ENCODE results near the gene SOCS2.

Gene SOCS2

DNA sequence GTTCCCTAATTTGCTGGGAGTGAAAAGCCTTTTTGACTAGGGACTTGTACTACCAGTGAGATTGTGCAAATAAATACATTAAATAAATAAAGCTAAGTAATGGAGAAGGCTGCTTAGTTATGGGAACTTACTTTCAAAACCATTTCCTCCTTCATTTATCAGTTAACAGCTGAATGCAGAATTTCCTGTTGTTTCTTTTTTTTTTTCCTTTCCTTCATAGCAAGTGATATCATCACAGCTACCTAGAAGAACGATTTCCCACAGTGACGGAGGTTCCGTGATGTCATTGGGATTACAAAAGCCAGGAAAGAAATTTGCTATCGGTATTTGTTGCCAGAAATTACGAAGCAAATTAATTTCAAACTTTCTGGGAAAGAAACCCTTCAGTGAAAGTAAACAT is 42.1 kb upstream of the SOCS2 start (continued):
- TF ChIP-seq, protein P1, sequence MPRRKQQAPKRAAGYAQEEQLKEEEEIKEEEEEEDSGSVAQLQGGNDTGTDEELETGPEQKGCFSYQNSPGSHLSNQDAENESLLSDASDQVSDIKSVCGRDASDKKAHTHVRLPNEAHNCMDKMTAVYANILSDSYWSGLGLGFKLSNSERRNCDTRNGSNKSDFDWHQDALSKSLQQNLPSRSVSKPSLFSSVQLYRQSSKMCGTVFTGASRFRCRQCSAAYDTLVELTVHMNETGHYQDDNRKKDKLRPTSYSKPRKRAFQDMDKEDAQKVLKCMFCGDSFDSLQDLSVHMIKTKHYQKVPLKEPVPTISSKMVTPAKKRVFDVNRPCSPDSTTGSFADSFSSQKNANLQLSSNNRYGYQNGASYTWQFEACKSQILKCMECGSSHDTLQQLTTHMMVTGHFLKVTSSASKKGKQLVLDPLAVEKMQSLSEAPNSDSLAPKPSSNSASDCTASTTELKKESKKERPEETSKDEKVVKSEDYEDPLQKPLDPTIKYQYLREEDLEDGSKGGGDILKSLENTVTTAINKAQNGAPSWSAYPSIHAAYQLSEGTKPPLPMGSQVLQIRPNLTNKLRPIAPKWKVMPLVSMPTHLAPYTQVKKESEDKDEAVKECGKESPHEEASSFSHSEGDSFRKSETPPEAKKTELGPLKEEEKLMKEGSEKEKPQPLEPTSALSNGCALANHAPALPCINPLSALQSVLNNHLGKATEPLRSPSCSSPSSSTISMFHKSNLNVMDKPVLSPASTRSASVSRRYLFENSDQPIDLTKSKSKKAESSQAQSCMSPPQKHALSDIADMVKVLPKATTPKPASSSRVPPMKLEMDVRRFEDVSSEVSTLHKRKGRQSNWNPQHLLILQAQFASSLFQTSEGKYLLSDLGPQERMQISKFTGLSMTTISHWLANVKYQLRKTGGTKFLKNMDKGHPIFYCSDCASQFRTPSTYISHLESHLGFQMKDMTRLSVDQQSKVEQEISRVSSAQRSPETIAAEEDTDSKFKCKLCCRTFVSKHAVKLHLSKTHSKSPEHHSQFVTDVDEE (CRISPR knock-in tag; IDR thresholded peaks at IDR 0.05) = no peak
- TF ChIP-seq ZNF8 (CRISPR knock-in tag; IDR thresholded peaks at IDR 0.05) = no peak
- TF ChIP-seq, protein P2, sequence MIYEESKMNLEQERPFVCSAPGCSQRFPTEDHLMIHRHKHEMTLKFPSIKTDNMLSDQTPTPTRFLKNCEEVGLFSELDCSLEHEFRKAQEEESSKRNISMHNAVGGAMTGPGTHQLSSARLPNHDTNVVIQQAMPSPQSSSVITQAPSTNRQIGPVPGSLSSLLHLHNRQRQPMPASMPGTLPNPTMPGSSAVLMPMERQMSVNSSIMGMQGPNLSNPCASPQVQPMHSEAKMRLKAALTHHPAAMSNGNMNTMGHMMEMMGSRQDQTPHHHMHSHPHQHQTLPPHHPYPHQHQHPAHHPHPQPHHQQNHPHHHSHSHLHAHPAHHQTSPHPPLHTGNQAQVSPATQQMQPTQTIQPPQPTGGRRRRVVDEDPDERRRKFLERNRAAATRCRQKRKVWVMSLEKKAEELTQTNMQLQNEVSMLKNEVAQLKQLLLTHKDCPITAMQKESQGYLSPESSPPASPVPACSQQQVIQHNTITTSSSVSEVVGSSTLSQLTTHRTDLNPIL (CRISPR knock-in tag; IDR thresholded peaks at IDR 0.05; ENCODE audit: low read depth) = no peak
- TF ChIP-seq OSR1 (CRISPR knock-in tag; IDR thresholded peaks at IDR 0.05) = no peak
- TF ChIP-seq ESRRG (CRISPR knock-in tag; IDR thresholded peaks at IDR 0.05) = no peak

GRCh38 chr12:93533310-93533709 is 39.2 kb upstream of the SOCS2 start:
- TF ChIP-seq GLIS3 (CRISPR knock-in tag; IDR thresholded peaks at IDR 0.05) (no peak), ZFP30 (CRISPR knock-in tag; IDR thresholded peaks at IDR 0.05) (no peak), PATZ1 (CRISPR knock-in tag; IDR thresholded peaks at IDR 0.05; ENCODE audit: borderline replicate concordance) (no peak), ZC3H10 (CRISPR knock-in tag; IDR thresholded peaks at IDR 0.05) (no peak), ARNTL (CRISPR knock-in tag; IDR thresholded peaks at IDR 0.05; ENCODE audit: borderline replicate concordance, low read depth) (no peak), TCF4 (CRISPR knock-in tag; IDR thresholded peaks at IDR 0.05; ENCODE audit: borderline replicate concordance) (no peak), CSRNP3 (CRISPR knock-in tag; IDR thresholded peaks at IDR 0.05) (no peak), ZNF565 (CRISPR knock-in tag; conservative IDR thresholded peaks at IDR 0.05; ENCODE audit: low read depth) (no peak), ESRRG (CRISPR knock-in tag; IDR thresholded peaks at IDR 0.05) (no peak), BACH2 (CRISPR knock-in tag; IDR thresholded peaks at IDR 0.05; ENCODE audit: borderline replicate concordance) (no peak), RARB (CRISPR knock-in tag; IDR thresholded peaks at IDR 0.05) (no peak), OSR1 (CRISPR knock-in tag; IDR thresholded peaks at IDR 0.05) (no peak), ZNF8 (CRISPR knock-in tag; IDR thresholded peaks at IDR 0.05) (no peak), SNAI2 (CRISPR knock-in tag; IDR thresholded peaks at IDR 0.05) (no peak), PPARA (CRISPR knock-in tag; IDR thresholded peaks at IDR 0.05; ENCODE audit: borderline replicate concordance) (no peak), CSDC2 (CRISPR knock-in tag; IDR thresholded peaks at IDR 0.05) (no peak)
- TF ChIP-seq, protein P3, sequence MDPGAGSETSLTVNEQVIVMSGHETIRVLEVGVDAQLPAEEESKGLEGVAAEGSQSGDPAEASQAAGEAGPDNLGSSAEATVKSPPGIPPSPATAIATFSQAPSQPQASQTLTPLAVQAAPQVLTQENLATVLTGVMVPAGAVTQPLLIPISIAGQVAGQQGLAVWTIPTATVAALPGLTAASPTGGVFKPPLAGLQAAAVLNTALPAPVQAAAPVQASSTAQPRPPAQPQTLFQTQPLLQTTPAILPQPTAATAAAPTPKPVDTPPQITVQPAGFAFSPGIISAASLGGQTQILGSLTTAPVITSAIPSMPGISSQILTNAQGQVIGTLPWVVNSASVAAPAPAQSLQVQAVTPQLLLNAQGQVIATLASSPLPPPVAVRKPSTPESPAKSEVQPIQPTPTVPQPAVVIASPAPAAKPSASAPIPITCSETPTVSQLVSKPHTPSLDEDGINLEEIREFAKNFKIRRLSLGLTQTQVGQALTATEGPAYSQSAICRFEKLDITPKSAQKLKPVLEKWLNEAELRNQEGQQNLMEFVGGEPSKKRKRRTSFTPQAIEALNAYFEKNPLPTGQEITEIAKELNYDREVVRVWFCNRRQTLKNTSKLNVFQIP (CRISPR knock-in tag; IDR thresholded peaks at IDR 0.05; ENCODE audit: borderline replicate concordance, low read depth) = no peak
- TF ChIP-seq, protein P2 (CRISPR knock-in tag; IDR thresholded peaks at IDR 0.05; ENCODE audit: low read depth) = no peak
- TF ChIP-seq, protein P1 (CRISPR knock-in tag; IDR thresholded peaks at IDR 0.05) = no peak
- ATAC-seq = no peak
